Suprapubic skin (tissue), 4 donors: ENCODE measurements around the gene SFTPD. TPM values are rescaled to one million over a fixed set of nuclear protein-coding genes. Genes with fewer than 3 reads are reported as not detected.

Experiments
- DNase-seq, 2 donors: peaks; one replicate each; pipeline ENCODE4 v3.0.0-alpha.2; 2019; ENCODE audit warnings: low spot score in 2 of 2
- H3K27ac ChIP-seq: fragments of 200-600 bp; sonication (generic); one replicate; pipeline ENCODE4 v1.5.1; 2019
- H3K27me3 ChIP-seq: fragments of 200-600 bp; sonication (generic); one replicate; pipeline ENCODE4 v1.5.1; 2019
- H3K36me3 ChIP-seq: fragments of 200-600 bp; sonication (generic); one replicate; pipeline ENCODE4 v1.5.1; 2019
- H3K4me1 ChIP-seq: fragments of 200-600 bp; sonication (generic); one replicate; pipeline ENCODE4 v1.5.1; 2019
- H3K4me3 ChIP-seq: fragments of 200-600 bp; sonication (generic); one replicate; pipeline ENCODE4 v1.5.1; 2019; ENCODE audit warnings: mild to moderate bottlenecking
- H3K9me3 ChIP-seq: fragments of 200-600 bp; sonication (generic); one replicate; pipeline ENCODE4 v1.5.1; 2019
- CTCF ChIP-seq, 2 donors: fragments of 200-600 bp in 1 of 2; fragments of 450-650 bp in 1 of 2; sonication (generic) in 1 of 2; IDR thresholded peaks; one replicate each; pipeline ENCODE4 v1.5.1; 2016 to 2019; ENCODE audit warnings: antibody characterized with exemption in 2 of 2, mild to moderate bottlenecking in 1 of 2, moderate library complexity in 1 of 2
- EP300 ChIP-seq: sonication (generic); formaldehyde crosslinking; IDR thresholded peaks from one replicate; pipeline ENCODE4 v1.6.1; 2017; ENCODE audit warnings: antibody characterized with exemption
- POLR2A ChIP-seq, 2 donors: fragments of 450-650 bp; IDR thresholded peaks; one replicate each; pipeline ENCODE4 v1.6.1; 2017; ENCODE audit warnings: antibody characterized with exemption in 2 of 2, mild to moderate bottlenecking in 2 of 2, moderate library complexity in 2 of 2
- POLR2AphosphoS5 ChIP-seq, 3 donors: sonication (generic); formaldehyde crosslinking; IDR thresholded peaks; one replicate each; pipeline ENCODE4 v1.6.1; 2017; ENCODE audit warnings: antibody characterized with exemption in 3 of 3
- WGBS: methylation state at CpG from one replicate; pipeline ENCODE4 v1.1.5; 2018; 5-methylcytosine and 5-hydroxymethylcytosine counted together
- total RNA-seq, 4 donors: library from RNA; depleted of rRNA; stranded (reverse); fragments of >200 nt; gene quantifications; one replicate each; pipeline ENCODE4 v1.1.0, GENCODE V29; 2016

The SFTPD gene
- total RNA-seq, 4 donors from 2014 or later: 2.7 to 4.7 (median 3.0) TPM; not detected in 1

GRCh38 chr10:79984851-79985250 is 35.9 kb upstream of the SFTPD start:
- Histone ChIP-seq H3K4me3 (no peak overlapping the region), H3K27ac (no peak overlapping the region), H3K27me3 (peaks cover 3% of the 10 kb centered on the region), H3K4me1 (peaks cover 39% of the 10 kb centered on the region), H3K36me3 (no peaks in the 10 kb centered on the region), H3K9me3 (no peaks in the 10 kb centered on the region)
- WGBS: 48% methylated on average over 9 of the region's 9 CpGs
- TF ChIP-seq POLR2A (IDR thresholded peaks at IDR 0.05): no peak
- no peak for TF ChIP-seq POLR2AphosphoS5 (IDR thresholded peaks at IDR 0.05)
- DNase-seq: no peak

DNA sequence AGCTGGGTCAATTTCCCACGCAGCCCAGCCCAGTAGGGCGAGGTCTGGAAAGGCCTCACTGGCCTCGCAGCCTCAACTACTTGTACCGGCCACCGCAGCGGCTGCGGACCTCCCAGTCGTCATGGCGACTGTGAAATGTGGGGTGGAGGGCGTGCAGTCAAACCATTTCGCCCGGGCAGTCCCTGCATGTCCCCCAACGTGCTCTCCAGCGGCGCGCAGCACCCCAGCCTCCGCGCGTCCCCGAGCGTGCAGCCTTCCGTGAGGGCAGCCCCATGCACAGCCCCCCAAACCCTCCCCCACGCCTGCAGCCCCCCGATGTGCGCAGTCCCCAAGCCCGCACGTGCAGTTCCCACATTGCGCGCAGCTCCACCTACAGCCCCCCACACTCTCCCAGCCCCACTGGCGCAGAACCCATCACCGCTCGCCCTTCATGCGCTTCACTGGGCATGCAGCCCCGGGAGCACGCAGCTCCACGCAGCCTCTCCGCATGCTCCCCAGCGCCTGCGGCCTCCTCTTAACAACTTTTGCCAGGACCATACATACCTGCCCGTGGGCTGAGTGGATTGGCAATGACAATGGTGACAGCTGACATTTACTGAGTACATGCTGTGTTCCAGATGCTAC is 34.5 kb upstream of the SFTPD start:
- Histone ChIP-seq H3K27me3 (peaks cover 3% of the 10 kb centered on the region), H3K36me3 (no peaks in the 10 kb centered on the region), H3K4me3 (no peak overlapping the region), H3K9me3 (no peaks in the 10 kb centered on the region), H3K4me1 (peaks cover 44% of the 10 kb centered on the region), H3K27ac (no peak overlapping the region)
- WGBS: 71% methylated on average over 27 of the region's 40 CpGs
- no peak for DNase-seq
- TF ChIP-seq CTCF (IDR thresholded peaks at IDR 0.05): no peak
- TF ChIP-seq POLR2AphosphoS5 (IDR thresholded peaks at IDR 0.05): no peak
- no peak for TF ChIP-seq EP300
- TF ChIP-seq POLR2A (IDR thresholded peaks at IDR 0.05): no peak

GRCh38 chr10:79982861-79983260 is 34.0 kb upstream of the SFTPD start:
- no peak overlapping the region for H3K4me3 ChIP-seq
- TF ChIP-seq POLR2A (IDR thresholded peaks at IDR 0.05) (no peak), CTCF (IDR thresholded peaks at IDR 0.05) (no peak)
- WGBS: 43% methylated on average over 8 of the region's 11 CpGs
- no peak for DNase-seq
- H3K9me3 ChIP-seq: no peaks in the 10 kb centered on the region
- no peak overlapping the region for H3K27ac ChIP-seq
- no peaks in the 10 kb centered on the region for H3K36me3 ChIP-seq
- peaks cover 44% of the 10 kb centered on the region for H3K4me1 ChIP-seq
- H3K27me3 ChIP-seq: peaks cover 3% of the 10 kb centered on the region

DNA sequence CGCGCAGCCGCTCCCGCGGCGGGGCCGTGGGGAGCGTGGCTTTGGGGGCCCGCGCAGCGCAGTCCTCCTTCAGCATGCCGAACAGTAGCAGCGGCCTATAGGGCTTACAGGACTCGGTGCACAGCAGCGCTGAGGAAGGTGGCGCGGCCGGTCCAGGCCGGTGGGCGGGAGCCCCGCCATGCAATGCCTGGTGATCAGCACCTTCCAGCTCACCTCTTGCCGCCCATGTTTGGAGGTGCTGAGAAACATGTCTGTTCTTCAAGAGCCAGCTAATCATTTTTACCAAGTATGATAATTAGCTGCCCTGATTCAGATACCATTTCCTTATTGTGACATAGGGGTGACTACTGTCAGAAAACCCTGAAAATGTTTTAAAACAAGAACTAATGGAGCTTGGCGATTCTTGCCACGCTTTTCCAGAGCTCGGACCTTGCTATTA is 33.5 kb upstream of the SFTPD start:
- H3K4me3 ChIP-seq: peak overlapping the region; percentile 79
- peaks cover 3% of the 10 kb centered on the region for H3K27me3 ChIP-seq
- 36% methylated on average over 4 of the region's 25 CpGs for WGBS
- H3K27ac ChIP-seq: peak overlapping the region; percentile 89
- peaks cover 44% of the 10 kb centered on the region for H3K4me1 ChIP-seq
- peak in 1 of 2 donors; percentile 65 for DNase-seq
- H3K9me3 ChIP-seq: no peaks in the 10 kb centered on the region
- no peaks in the 10 kb centered on the region for H3K36me3 ChIP-seq
- TF ChIP-seq POLR2A (IDR thresholded peaks at IDR 0.05) (no peak), CTCF (IDR thresholded peaks at IDR 0.05) (no peak), POLR2AphosphoS5 (IDR thresholded peaks at IDR 0.05) (no peak), EP300 (no peak)

GRCh38 chr10:79981450-79982361 is 32.8 kb upstream of the SFTPD start:
- peak in 1 of 2 donors; percentile 75 for DNase-seq
- H3K36me3 ChIP-seq: no peaks in the 10 kb centered on the region
- H3K27me3 ChIP-seq: peaks cover 3% of the 10 kb centered on the region
- TF ChIP-seq EP300 (no peak), CTCF (IDR thresholded peaks at IDR 0.05) (peak in 1 of 2 donors; percentile 15)
- WGBS: 1% methylated on average over 32 of the region's 89 CpGs
- H3K27ac ChIP-seq: peak overlapping the region; percentile 89
- peaks cover 44% of the 10 kb centered on the region for H3K4me1 ChIP-seq
- peak overlapping the region; percentile 79 for H3K4me3 ChIP-seq
- H3K9me3 ChIP-seq: no peaks in the 10 kb centered on the region
